Measurements from ENCODE around the gene CCNE1. TPM values are rescaled to one million over a fixed set of nuclear protein-coding genes. Genes with fewer than 3 reads are reported as not detected.

The CCNE1 gene
- total and polyA plus RNA-seq, 9 of the 15 experiments (the other 6 are each of a cell fraction or from before 2014, with no cell fraction given) = 6.2 to 41.0 (median 31.6) TPM

DNA sequence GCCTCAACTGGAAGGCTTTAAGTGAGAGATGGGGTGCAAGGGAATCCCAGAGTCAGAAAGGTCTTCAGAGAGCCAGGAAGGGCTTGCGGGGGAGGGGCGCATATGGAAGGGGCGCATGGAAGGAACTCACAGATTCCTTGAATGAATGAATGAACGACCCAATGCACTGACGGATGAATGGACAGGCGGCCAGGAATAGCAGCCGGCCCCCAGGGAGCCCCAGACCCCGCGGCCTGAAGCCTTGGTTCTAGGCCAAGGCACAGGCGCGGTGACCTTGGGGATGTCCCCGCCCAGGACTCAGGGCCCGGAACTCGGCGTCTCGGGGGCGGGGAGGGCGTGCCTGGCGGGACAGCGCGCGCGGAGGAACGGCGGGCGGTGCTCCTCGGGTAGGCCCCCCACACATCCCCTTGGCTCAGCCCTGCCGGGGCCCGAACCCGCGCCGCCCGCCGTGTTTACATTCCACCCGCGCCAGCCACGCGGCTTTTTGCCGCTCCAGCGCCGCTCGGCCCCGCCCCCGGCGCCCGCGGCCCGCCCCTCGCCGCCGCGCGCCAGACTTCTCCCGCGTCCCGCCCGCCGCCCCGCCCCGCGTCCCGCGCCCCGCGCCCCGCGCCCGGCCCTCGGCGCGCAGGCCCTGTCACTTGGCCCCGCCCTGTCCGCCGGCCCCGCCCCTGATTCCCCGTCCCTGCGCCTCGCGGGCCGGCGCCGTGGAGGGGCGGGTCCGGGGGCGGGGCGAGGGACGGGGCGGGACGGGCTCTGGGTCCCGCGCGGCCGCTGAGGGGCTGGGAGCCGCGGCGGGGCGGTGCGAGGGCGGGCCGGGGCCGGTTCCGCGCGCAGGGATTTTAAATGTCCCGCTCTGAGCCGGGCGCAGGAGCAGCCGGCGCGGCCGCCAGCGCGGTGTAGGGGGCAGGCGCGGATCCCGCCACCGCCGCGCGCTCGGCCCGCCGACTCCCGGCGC, at the start of gene CCNE1 (continued):
- TF ChIP-seq STAT6 (CRISPR knock-in tag; IDR thresholded peaks at IDR 0.05) = no peak; the same call in 1 of the 2 replicates
- TF ChIP-seq BRD9 (IDR thresholded peaks at IDR 0.05; ENCODE audit: low read depth, partially characterized antibody) = peak; percentile 41
- no peak for TF ChIP-seq MYNN (IDR thresholded peaks at IDR 0.05)
- TF ChIP-seq MYNN (CRISPR knock-in tag; IDR thresholded peaks at IDR 0.05) = no peak
- TF ChIP-seq ZNF76 (CRISPR knock-in tag; IDR thresholded peaks at IDR 0.05; ENCODE audit: borderline replicate concordance) = no peak
- no peak for TF ChIP-seq ZNF764 (CRISPR knock-in tag; IDR thresholded peaks at IDR 0.05; ENCODE audit: low read depth)
- TF ChIP-seq DIDO1 (tag; IDR thresholded peaks at IDR 0.05; ENCODE audit: low read depth) = no peak
- no peak for TF ChIP-seq GTF2B (IDR thresholded peaks at IDR 0.05; ENCODE audit: extremely low read depth, insufficient read length)
- TF ChIP-seq, protein P1, sequence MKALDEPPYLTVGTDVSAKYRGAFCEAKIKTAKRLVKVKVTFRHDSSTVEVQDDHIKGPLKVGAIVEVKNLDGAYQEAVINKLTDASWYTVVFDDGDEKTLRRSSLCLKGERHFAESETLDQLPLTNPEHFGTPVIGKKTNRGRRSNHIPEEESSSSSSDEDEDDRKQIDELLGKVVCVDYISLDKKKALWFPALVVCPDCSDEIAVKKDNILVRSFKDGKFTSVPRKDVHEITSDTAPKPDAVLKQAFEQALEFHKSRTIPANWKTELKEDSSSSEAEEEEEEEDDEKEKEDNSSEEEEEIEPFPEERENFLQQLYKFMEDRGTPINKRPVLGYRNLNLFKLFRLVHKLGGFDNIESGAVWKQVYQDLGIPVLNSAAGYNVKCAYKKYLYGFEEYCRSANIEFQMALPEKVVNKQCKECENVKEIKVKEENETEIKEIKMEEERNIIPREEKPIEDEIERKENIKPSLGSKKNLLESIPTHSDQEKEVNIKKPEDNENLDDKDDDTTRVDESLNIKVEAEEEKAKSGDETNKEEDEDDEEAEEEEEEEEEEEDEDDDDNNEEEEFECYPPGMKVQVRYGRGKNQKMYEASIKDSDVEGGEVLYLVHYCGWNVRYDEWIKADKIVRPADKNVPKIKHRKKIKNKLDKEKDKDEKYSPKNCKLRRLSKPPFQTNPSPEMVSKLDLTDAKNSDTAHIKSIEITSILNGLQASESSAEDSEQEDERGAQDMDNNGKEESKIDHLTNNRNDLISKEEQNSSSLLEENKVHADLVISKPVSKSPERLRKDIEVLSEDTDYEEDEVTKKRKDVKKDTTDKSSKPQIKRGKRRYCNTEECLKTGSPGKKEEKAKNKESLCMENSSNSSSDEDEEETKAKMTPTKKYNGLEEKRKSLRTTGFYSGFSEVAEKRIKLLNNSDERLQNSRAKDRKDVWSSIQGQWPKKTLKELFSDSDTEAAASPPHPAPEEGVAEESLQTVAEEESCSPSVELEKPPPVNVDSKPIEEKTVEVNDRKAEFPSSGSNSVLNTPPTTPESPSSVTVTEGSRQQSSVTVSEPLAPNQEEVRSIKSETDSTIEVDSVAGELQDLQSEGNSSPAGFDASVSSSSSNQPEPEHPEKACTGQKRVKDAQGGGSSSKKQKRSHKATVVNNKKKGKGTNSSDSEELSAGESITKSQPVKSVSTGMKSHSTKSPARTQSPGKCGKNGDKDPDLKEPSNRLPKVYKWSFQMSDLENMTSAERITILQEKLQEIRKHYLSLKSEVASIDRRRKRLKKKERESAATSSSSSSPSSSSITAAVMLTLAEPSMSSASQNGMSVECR (CRISPR knock-in tag; IDR thresholded peaks at IDR 0.05) = no peak
- peak; percentile 90 for TF ChIP-seq RBFOX2 (IDR thresholded peaks at IDR 0.05; ENCODE audit: low read depth, low read length)
- no peak for TF ChIP-seq E4F1 (CRISPR knock-in tag; IDR thresholded peaks at IDR 0.05; ENCODE audit: borderline replicate concordance)
- TF ChIP-seq HDAC8 (tag; IDR thresholded peaks at IDR 0.05) = 0 out of 2 replicates have a peak, but pooled peaks have one; percentile 57
- no peak for TF ChIP-seq ZNF444 (CRISPR knock-in tag; IDR thresholded peaks at IDR 0.05)
- no peak for TF ChIP-seq ELF4 (CRISPR knock-in tag; IDR thresholded peaks at IDR 0.05)
- TF ChIP-seq RFX7 (CRISPR knock-in tag; IDR thresholded peaks at IDR 0.05) = no peak
- peak in 1 of 2 experiments; percentile 77; a peak in 2 of 4 replicates for TF ChIP-seq HDAC1 (IDR thresholded peaks at IDR 0.05)
- no peak for TF ChIP-seq ZNF780A (CRISPR knock-in tag; IDR thresholded peaks at IDR 0.05)
